GM12872 (cell line): Measurements from ENCODE around the gene LRP10.

ENCODE experiments used
- CTCF ChIP-seq: IDR thresholded peaks from 3 replicates; pipeline ENCODE4 v1.5.1; 2011; ENCODE audit warnings: low read depth, mild to moderate bottlenecking, low read length, moderate library complexity; ENCODE audit not compliant: insufficient read depth

LRP10 gene

GRCh38 chr14:22871224-22872032, at the start of gene LRP10:
Gene LRP10, plus strand, starts transcription at chr14:22871740. Its CDS starts 564 bp downstream, at chr14:22872304.
- TF ChIP-seq CTCF, result no peak; the same call in 2 of the 3 replicates

GRCh38 chr14:22822016-22822570, 49.4 kb upstream of the LRP10 start:
- TF ChIP-seq CTCF, result no peak

- peak; percentile 74 for TF ChIP-seq CTCF
Observed at GRCh38 chr14:22822571-22823098, 48.9 kb upstream of the LRP10 start.

GRCh38 chr14:22824711-22825359, 46.7 kb upstream of the LRP10 start:
- no peak for TF ChIP-seq CTCF

GRCh38 chr14:22829661-22830442, 41.7 kb upstream of the LRP10 start, which contains the start of gene MRPL52:
Gene MRPL52, plus strand, starts transcription at chr14:22829887. Its CDS starts 26 bp downstream, at chr14:22829913.
- no peak for TF ChIP-seq CTCF

- no peak for TF ChIP-seq CTCF
Observed at GRCh38 chr14:22830443-22831010, 41.0 kb upstream of the LRP10 start.

- no peak for TF ChIP-seq CTCF
Observed at GRCh38 chr14:22835505-22835904, 36.0 kb upstream of the LRP10 start.
